Dermis microvascular lymphatic vessel endothelial cell (primary cell): ENCODE results near the gene ZFAND3. TPM values are rescaled to one million over a fixed set of nuclear protein-coding genes. Genes with fewer than 3 reads are reported as not detected.

Source experiments
- DNase-seq, 2 donors: peaks; one replicate each; pipeline versions ENCODE4 v3.0.0 to v3.0.0-alpha.2; 2010; ENCODE audit warnings: low read depth in 2 of 2
- total RNA-seq: library from RNA; depleted of rRNA; stranded (reverse); fragments of >200 nt; gene quantifications from 2 replicates; pipeline ENCODE4 v1.2.1, GENCODE V29; 2014

Gene ZFAND3
- total RNA-seq, 1 donor from 2014 or later = 11.7 TPM

- DNase-seq = no peak
These were observed 364.5 kb downstream of the ZFAND3 start for GRCh38 chr6:38183856-38184584.

GRCh38 chr6:38184585-38185080 lies 365.1 kb downstream of the ZFAND3 start:
- no peak for DNase-seq

- DNase-seq = no peak
These were observed 365.7 kb downstream of the ZFAND3 start for GRCh38 chr6:38185244-38185643.

- no peak for DNase-seq
These were observed 366.2 kb downstream of the ZFAND3 start for GRCh38 chr6:38185752-38186151.

- DNase-seq = no peak
These were observed 367.8 kb downstream of the ZFAND3 start for GRCh38 chr6:38187325-38187724.

GRCh38 chr6:38187811-38188590 lies 368.5 kb downstream of the ZFAND3 start:
- DNase-seq = no peak

- no peak for DNase-seq
These were observed 369.3 kb downstream of the ZFAND3 start for GRCh38 chr6:38188677-38189335.

- no peak for DNase-seq
These were observed 371.9 kb downstream of the ZFAND3 start for GRCh38 chr6:38191418-38191817.

- DNase-seq = no peak
These were observed 372.5 kb downstream of the ZFAND3 start for GRCh38 chr6:38192011-38192410.

- no peak for DNase-seq
These were observed 373.0 kb downstream of the ZFAND3 start for GRCh38 chr6:38192487-38192886.

- no peak for DNase-seq
These were observed 373.5 kb downstream of the ZFAND3 start for GRCh38 chr6:38193051-38193450.

- peak in 1 of 2 donors; percentile 59 for DNase-seq
These were observed 374.2 kb downstream of the ZFAND3 start for GRCh38 chr6:38193481-38194281.

GRCh38 chr6:38194282-38194572 lies 374.7 kb downstream of the ZFAND3 start:
- no peak for DNase-seq

- no peak for DNase-seq
These were observed 375.1 kb downstream of the ZFAND3 start for GRCh38 chr6:38194589-38194988.

GRCh38 chr6:38195113-38195635 lies 375.6 kb downstream of the ZFAND3 start:
- no peak for DNase-seq

GRCh38 chr6:38198219-38198618 lies 378.7 kb downstream of the ZFAND3 start:
- no peak for DNase-seq

Other genes with a start within 250 kb of the ZFAND3 start
- gene MDGA1, start 121.8 kb upstream of the ZFAND3 start, total RNA-seq = 0.26 and 0.63 TPM in 2 replicates